ENCODE data around the gene DNAJC11.
"Not testable (repeated sequence)": the region's sequence is repeated elsewhere in the genome, so short reads cannot be mapped to it uniquely, and the experiment has no call there.

The DNAJC11 gene

GRCh38 chr1:6688757-6689156 lies 12.9 kb downstream of the DNAJC11 start:
- Histone ChIP-seq H3K4me3 (ENCODE audit: low read length) (no peak overlapping the region), H3K27me3 (ENCODE audit: insufficient read depth, low read length) (no peaks in the 10 kb centered on the region), H3K9me3 (ENCODE audit: low read length) (no peaks in the 10 kb centered on the region), H2AFZ (ENCODE audit: low read depth, low read length) (no peak overlapping the region), H3K36me3 (ENCODE audit: insufficient read depth, low read length) (no peaks in the 10 kb centered on the region), H3K4me1 (ENCODE audit: insufficient read depth, low read length) (no peaks in the 10 kb centered on the region)

GRCh38 chr1:6688001-6688400 lies 13.6 kb downstream of the DNAJC11 start:
- H3K27me3 ChIP-seq (ENCODE audit: insufficient read depth, low read length): no peaks in the 10 kb centered on the region
- H3K4me1 ChIP-seq (ENCODE audit: insufficient read depth, low read length): no peaks in the 10 kb centered on the region
- no peak overlapping the region for H2AFZ ChIP-seq (ENCODE audit: low read depth, low read length)
- H3K4me3 ChIP-seq (ENCODE audit: low read length): no peak overlapping the region
- H3K36me3 ChIP-seq (ENCODE audit: insufficient read depth, low read length): no peaks in the 10 kb centered on the region
- no peaks in the 10 kb centered on the region for H3K9me3 ChIP-seq (ENCODE audit: low read length)

GRCh38 chr1:6686294-6686693 lies 15.3 kb downstream of the DNAJC11 start:
- Histone ChIP-seq H3K27me3 (ENCODE audit: insufficient read depth, low read length) (no peaks in the 10 kb centered on the region), H3K36me3 (ENCODE audit: insufficient read depth, low read length) (peaks cover 3% of the 10 kb centered on the region), H3K4me1 (ENCODE audit: insufficient read depth, low read length) (no peaks in the 10 kb centered on the region), H3K4me3 (ENCODE audit: low read length) (no peak overlapping the region), H2AFZ (ENCODE audit: low read depth, low read length) (no peak overlapping the region), H3K9me3 (ENCODE audit: low read length) (no peaks in the 10 kb centered on the region)

DNA sequence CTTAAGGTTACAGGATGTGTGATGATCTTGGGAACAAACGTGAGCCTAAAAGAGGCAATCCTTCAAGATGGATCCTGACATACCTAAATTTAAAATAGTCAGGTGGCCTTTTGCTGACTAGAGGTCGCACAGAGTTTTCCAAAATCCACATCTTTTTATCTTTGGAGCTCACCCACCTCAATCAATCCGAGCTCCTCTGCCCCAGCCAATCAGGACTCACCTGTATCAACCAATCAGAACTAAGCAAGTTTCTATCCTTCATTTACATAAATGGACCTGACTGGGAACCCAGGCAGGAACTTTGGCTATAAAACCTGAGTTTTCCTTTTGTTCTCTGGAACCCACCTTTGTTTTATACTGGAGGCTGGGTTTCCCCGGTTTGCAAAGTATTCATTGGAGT lies 16.2 kb downstream of the DNAJC11 start:
- Histone ChIP-seq H3K4me3 (ENCODE audit: low read length) (no peak overlapping the region), H3K27me3 (ENCODE audit: insufficient read depth, low read length) (no peaks in the 10 kb centered on the region), H3K9me3 (ENCODE audit: low read length) (no peaks in the 10 kb centered on the region), H2AFZ (ENCODE audit: low read depth, low read length) (no peak overlapping the region), H3K36me3 (ENCODE audit: insufficient read depth, low read length) (peaks cover 11% of the 10 kb centered on the region), H3K4me1 (ENCODE audit: insufficient read depth, low read length) (no peaks in the 10 kb centered on the region)

- H2AFZ ChIP-seq (ENCODE audit: low read depth, low read length): no peak overlapping the region
- no peaks in the 10 kb centered on the region for H3K9me3 ChIP-seq (ENCODE audit: low read length)
- no peaks in the 10 kb centered on the region for H3K27me3 ChIP-seq (ENCODE audit: insufficient read depth, low read length)
- peaks cover 26% of the 10 kb centered on the region for H3K36me3 ChIP-seq (ENCODE audit: insufficient read depth, low read length)
- H3K4me3 ChIP-seq (ENCODE audit: low read length): no peak overlapping the region
- no peaks in the 10 kb centered on the region for H3K4me1 ChIP-seq (ENCODE audit: insufficient read depth, low read length)
These were observed 18.2 kb downstream of the DNAJC11 start for GRCh38 chr1:6683434-6683833.

DNA sequence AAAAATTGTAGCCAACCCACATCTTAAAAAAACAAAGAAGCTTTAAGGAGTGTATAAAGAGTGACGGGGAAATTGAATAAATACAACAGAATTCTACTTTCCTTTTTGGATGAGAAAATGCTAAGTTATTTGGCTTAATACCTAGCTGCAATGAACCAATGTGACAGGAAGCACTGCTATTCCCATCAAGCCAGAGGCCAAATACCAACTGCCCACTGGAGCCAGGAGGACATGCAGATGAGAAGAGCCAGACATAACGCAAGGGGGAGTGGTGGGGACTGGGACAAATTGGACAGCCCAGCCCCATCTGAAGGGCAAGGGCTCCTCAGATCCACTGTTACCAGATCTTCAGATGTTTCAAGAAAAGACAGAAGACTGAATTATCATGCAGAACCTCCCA lies 25.7 kb downstream of the DNAJC11 start:
- H3K9me3 ChIP-seq (ENCODE audit: low read length): no peaks in the 10 kb centered on the region
- H3K36me3 ChIP-seq (ENCODE audit: insufficient read depth, low read length): peaks cover 57% of the 10 kb centered on the region
- no peak overlapping the region for H2AFZ ChIP-seq (ENCODE audit: low read depth, low read length)
- no peaks in the 10 kb centered on the region for H3K4me1 ChIP-seq (ENCODE audit: insufficient read depth, low read length)
- no peaks in the 10 kb centered on the region for H3K27me3 ChIP-seq (ENCODE audit: insufficient read depth, low read length)
- no peak overlapping the region for H3K4me3 ChIP-seq (ENCODE audit: low read length)

DNA sequence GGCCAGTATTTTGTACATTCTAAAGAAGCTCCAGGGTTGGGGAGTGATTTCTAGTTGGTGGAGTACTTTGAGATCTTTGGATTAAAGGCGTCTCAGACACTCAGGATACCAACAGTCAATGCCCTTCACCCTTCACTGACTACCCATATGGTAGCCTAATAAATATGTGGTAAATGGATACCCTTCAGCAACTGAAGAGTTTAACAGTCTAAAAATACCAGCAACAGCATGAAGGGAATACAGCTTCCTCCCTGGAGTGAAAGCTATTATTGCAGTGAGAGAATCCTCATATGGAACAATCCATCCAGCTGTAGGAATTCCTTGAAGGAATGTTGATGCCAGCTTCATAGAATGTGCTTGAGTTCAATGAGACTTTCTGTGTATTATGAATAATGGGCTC lies 26.8 kb downstream of the DNAJC11 start:
- no peak overlapping the region for H3K4me3 ChIP-seq (ENCODE audit: low read length)
- H3K36me3 ChIP-seq (ENCODE audit: insufficient read depth, low read length): peaks cover 53% of the 10 kb centered on the region

DNA sequence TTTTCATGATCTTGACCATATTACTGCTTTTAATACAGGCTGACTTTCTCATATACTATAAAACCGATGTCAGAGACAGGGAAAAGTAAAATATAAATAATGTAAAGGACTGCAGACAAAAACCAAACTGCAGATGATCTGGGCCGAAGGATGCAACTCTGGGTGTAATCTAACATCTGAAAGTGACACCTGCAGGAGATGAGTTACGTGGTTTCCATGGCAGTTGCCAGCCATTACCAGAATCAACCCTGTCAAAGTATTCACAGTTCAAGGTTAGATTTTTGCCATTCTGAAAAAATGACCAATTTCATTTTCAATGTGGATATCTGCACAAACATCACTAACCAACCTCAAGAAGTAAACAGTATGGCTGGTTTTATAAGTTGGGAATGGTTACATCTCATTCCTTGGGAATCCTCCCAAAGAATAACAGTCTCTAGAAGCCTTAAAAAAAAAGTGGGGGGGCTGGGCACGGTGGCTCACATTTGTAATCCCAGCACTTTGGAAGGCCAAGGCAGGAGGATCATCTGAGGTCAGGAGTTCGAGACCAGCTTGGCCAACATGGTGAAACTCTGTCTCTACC lies 27.7 kb downstream of the DNAJC11 start:
- no peak overlapping the region for H2AFZ ChIP-seq (ENCODE audit: low read depth, low read length)
- H3K27me3 ChIP-seq (ENCODE audit: insufficient read depth, low read length): no peaks in the 10 kb centered on the region
- H3K36me3 ChIP-seq (ENCODE audit: insufficient read depth, low read length): peaks cover 44% of the 10 kb centered on the region
- no peaks in the 10 kb centered on the region for H3K4me1 ChIP-seq (ENCODE audit: insufficient read depth, low read length)
- H3K4me3 ChIP-seq (ENCODE audit: low read length): no peak overlapping the region
- no peaks in the 10 kb centered on the region for H3K9me3 ChIP-seq (ENCODE audit: low read length)

More for the DNA sequence above, 26.8 kb downstream of the DNAJC11 start:
- no peak overlapping the region for H2AFZ ChIP-seq (ENCODE audit: low read depth, low read length)
- no peaks in the 10 kb centered on the region for H3K4me1 ChIP-seq (ENCODE audit: insufficient read depth, low read length)
- H3K9me3 ChIP-seq (ENCODE audit: low read length): no peaks in the 10 kb centered on the region
- H3K27me3 ChIP-seq (ENCODE audit: insufficient read depth, low read length): no peaks in the 10 kb centered on the region

- peaks cover 34% of the 10 kb centered on the region for H3K36me3 ChIP-seq (ENCODE audit: insufficient read depth, low read length)
- H2AFZ ChIP-seq (ENCODE audit: low read depth, low read length): no peak overlapping the region
These were observed 29.1 kb downstream of the DNAJC11 start for GRCh38 chr1:6672558-6672957.

GRCh38 chr1:6668503-6668902 lies 33.1 kb downstream of the DNAJC11 start:
- Histone ChIP-seq H3K4me3 (ENCODE audit: low read length) (no peak overlapping the region), H3K27me3 (ENCODE audit: insufficient read depth, low read length) (no peaks in the 10 kb centered on the region), H2AFZ (ENCODE audit: low read depth, low read length) (no peak overlapping the region), H3K9me3 (ENCODE audit: low read length) (no peaks in the 10 kb centered on the region), H3K4me1 (ENCODE audit: insufficient read depth, low read length) (no peaks in the 10 kb centered on the region), H3K36me3 (ENCODE audit: insufficient read depth, low read length) (peaks cover 27% of the 10 kb centered on the region)

More at GRCh38 chr1:6672558-6672957, 29.1 kb downstream of the DNAJC11 start:
- no peaks in the 10 kb centered on the region for H3K4me1 ChIP-seq (ENCODE audit: insufficient read depth, low read length)
- no peak overlapping the region for H3K4me3 ChIP-seq (ENCODE audit: low read length)
- no peaks in the 10 kb centered on the region for H3K9me3 ChIP-seq (ENCODE audit: low read length)
- H3K27me3 ChIP-seq (ENCODE audit: insufficient read depth, low read length): no peaks in the 10 kb centered on the region

GRCh38 chr1:6667139-6667538 lies 34.5 kb downstream of the DNAJC11 start:
- Histone ChIP-seq H3K27me3 (ENCODE audit: insufficient read depth, low read length) (no peaks in the 10 kb centered on the region), H3K36me3 (ENCODE audit: insufficient read depth, low read length) (peaks cover 35% of the 10 kb centered on the region), H3K4me1 (ENCODE audit: insufficient read depth, low read length) (no peaks in the 10 kb centered on the region)

GRCh38 chr1:6666696-6667095 lies 34.9 kb downstream of the DNAJC11 start:
- no peaks in the 10 kb centered on the region for H3K9me3 ChIP-seq (ENCODE audit: low read length)
- peaks cover 33% of the 10 kb centered on the region for H3K36me3 ChIP-seq (ENCODE audit: insufficient read depth, low read length)
- no peak overlapping the region for H2AFZ ChIP-seq (ENCODE audit: low read depth, low read length)
- H3K4me3 ChIP-seq (ENCODE audit: low read length): no peak overlapping the region
- H3K27me3 ChIP-seq (ENCODE audit: insufficient read depth, low read length): no peaks in the 10 kb centered on the region
- H3K4me1 ChIP-seq (ENCODE audit: insufficient read depth, low read length): no peaks in the 10 kb centered on the region

More at GRCh38 chr1:6667139-6667538, 34.5 kb downstream of the DNAJC11 start:
- Histone ChIP-seq H2AFZ (ENCODE audit: low read depth, low read length) (no peak overlapping the region), H3K4me3 (ENCODE audit: low read length) (no peak overlapping the region), H3K9me3 (ENCODE audit: low read length) (no peaks in the 10 kb centered on the region)

- not testable (repeated sequence) for H3K27me3 ChIP-seq (ENCODE audit: insufficient read depth, low read length); H3K9me3 ChIP-seq (ENCODE audit: low read length); H3K4me3 ChIP-seq (ENCODE audit: low read length); H3K4me1 ChIP-seq (ENCODE audit: insufficient read depth, low read length); H2AFZ ChIP-seq (ENCODE audit: low read depth, low read length)
- peaks cover 36% of the 10 kb centered on the region for H3K36me3 ChIP-seq (ENCODE audit: insufficient read depth, low read length)
These were observed 39.1 kb downstream of the DNAJC11 start for GRCh38 chr1:6662468-6662867.

DNA sequence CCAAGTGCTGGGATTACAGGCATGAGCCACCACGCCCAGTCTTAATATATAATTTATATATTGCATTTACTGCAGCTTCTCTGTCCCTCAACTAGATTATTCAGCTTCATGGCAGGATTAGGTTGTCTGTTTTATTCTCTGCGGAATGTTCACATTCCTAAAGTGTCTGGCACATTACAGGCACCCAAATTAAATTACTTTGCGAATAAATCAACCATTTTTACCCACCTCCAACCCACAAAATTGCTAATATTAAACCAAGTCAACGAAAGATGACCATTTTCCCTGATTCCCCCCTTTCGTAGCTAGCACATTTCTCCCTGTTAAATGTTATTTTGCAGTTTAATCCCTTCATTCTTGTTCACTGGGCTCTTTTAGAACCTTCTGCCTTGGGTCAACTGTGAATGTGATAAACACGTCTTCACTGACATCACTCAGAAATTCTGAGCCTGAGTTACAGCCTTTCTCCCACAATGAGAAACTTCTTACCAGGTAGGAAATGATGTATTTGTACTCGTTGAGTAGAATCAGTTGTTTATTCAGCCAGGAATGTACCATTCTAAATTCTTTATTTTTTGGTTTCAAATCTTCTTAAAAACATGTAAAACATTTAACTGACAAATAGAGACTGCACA lies 41.1 kb downstream of the DNAJC11 start:
- Histone ChIP-seq H3K4me1 (ENCODE audit: insufficient read depth, low read length) (peaks cover 4% of the 10 kb centered on the region), H3K27me3 (ENCODE audit: insufficient read depth, low read length) (no peaks in the 10 kb centered on the region), H2AFZ (ENCODE audit: low read depth, low read length) (no peak overlapping the region), H3K4me3 (ENCODE audit: low read length) (no peak overlapping the region), H3K36me3 (ENCODE audit: insufficient read depth, low read length) (peaks cover 22% of the 10 kb centered on the region), H3K9me3 (ENCODE audit: low read length) (no peaks in the 10 kb centered on the region)

Data from neuron (in vitro differentiated cells).